Measurements from ENCODE around the gene ADCY6.
A peak's percentile ranks its signal among the peaks of the same experiment; 100 is the strongest.
"Not testable (repeated sequence)": the region's sequence is repeated elsewhere in the genome, so short reads cannot be mapped to it uniquely, and the experiment has no call there.

The ADCY6 gene

GRCh38 chr12:48728807-48729206, 60.1 kb downstream of the ADCY6 start:
- Histone ChIP-seq H3K9ac (ENCODE audit: low read depth, low read length) (no peak overlapping the region), H3K79me2 (ENCODE audit: insufficient read depth, low read length) (no peaks in the 10 kb centered on the region), H3K4me2 (ENCODE audit: insufficient read depth, low read length) (no peak overlapping the region), H3K27ac (ENCODE audit: low read length) (no peak overlapping the region), H4K20me1 (ENCODE audit: insufficient read depth, low read length) (no peaks in the 10 kb centered on the region), H3K27me3 (ENCODE audit: insufficient read depth, low read length, poor library complexity) (peaks cover 3% of the 10 kb centered on the region), H3K9me3 (ENCODE audit: insufficient read depth, low read length, severe bottlenecking) (no peaks in the 10 kb centered on the region), H2AFZ (ENCODE audit: low read depth, low read length) (no peak overlapping the region), H3K4me1 (ENCODE audit: insufficient read depth, low read length) (no peaks in the 10 kb centered on the region), H3K36me3 (ENCODE audit: insufficient read depth, low read length) (no peaks in the 10 kb centered on the region), H3K4me3 (ENCODE audit: low read depth in 1 of 2, low read length in 2 of 2) (no peak overlapping the region)
- DNase-seq (no peak), ATAC-seq (ENCODE audit: insufficient read depth, low read depth) (no peak)
- no peak for TF ChIP-seq CTCF (IDR thresholded peaks at IDR 0.05; ENCODE audit: borderline replicate concordance, extremely low read depth, low read length, poor library complexity, severe bottlenecking)
- TF ChIP-seq EZH2 (IDR thresholded peaks at IDR 0.05; ENCODE audit: borderline replicate concordance, low read depth, low read length, severe bottlenecking) = no peak

GRCh38 chr12:48720737-48721136, 68.2 kb downstream of the ADCY6 start:
- H3K79me2 ChIP-seq (ENCODE audit: insufficient read depth, low read length) = peaks cover 14% of the 10 kb centered on the region
- H3K27ac ChIP-seq (ENCODE audit: low read length); H3K4me1 ChIP-seq (ENCODE audit: insufficient read depth, low read length); H3K4me2 ChIP-seq (ENCODE audit: insufficient read depth, low read length); H3K9ac ChIP-seq (ENCODE audit: low read depth, low read length); H3K4me3 ChIP-seq (ENCODE audit: low read depth in 1 of 2, low read length in 2 of 2); H3K27me3 ChIP-seq (ENCODE audit: insufficient read depth, low read length, poor library complexity); ATAC-seq (ENCODE audit: insufficient read depth, low read depth); H3K36me3 ChIP-seq (ENCODE audit: insufficient read depth, low read length); H4K20me1 ChIP-seq (ENCODE audit: insufficient read depth, low read length); H2AFZ ChIP-seq (ENCODE audit: low read depth, low read length); DNase-seq; H3K9me3 ChIP-seq (ENCODE audit: insufficient read depth, low read length, severe bottlenecking): not testable (repeated sequence)

GRCh38 chr12:48720171-48720570, 68.7 kb downstream of the ADCY6 start:
- not testable (repeated sequence) for H2AFZ ChIP-seq (ENCODE audit: low read depth, low read length); H3K4me2 ChIP-seq (ENCODE audit: insufficient read depth, low read length); ATAC-seq (ENCODE audit: insufficient read depth, low read depth); H3K27me3 ChIP-seq (ENCODE audit: insufficient read depth, low read length, poor library complexity); H3K4me3 ChIP-seq (ENCODE audit: low read depth in 1 of 2, low read length in 2 of 2); H3K9ac ChIP-seq (ENCODE audit: low read depth, low read length); H3K9me3 ChIP-seq (ENCODE audit: insufficient read depth, low read length, severe bottlenecking); DNase-seq; H3K27ac ChIP-seq (ENCODE audit: low read length); H3K36me3 ChIP-seq (ENCODE audit: insufficient read depth, low read length)
- peaks cover 19% of the 10 kb centered on the region for H3K79me2 ChIP-seq (ENCODE audit: insufficient read depth, low read length)
- peaks cover 11% of the 10 kb centered on the region; the same call in 1 of the 2 replicates for H4K20me1 ChIP-seq (ENCODE audit: insufficient read depth, low read length)
- H3K4me1 ChIP-seq (ENCODE audit: insufficient read depth, low read length) = peaks cover 13% of the 10 kb centered on the region

- Histone ChIP-seq H4K20me1 (ENCODE audit: insufficient read depth, low read length) (peaks cover 22% of the 10 kb centered on the region; the same call in 1 of the 2 replicates), H2AFZ (ENCODE audit: low read depth, low read length) (peak overlapping the region; percentile 29; the same call in 1 of the 2 replicates), H3K36me3 (ENCODE audit: insufficient read depth, low read length) (peaks cover 19% of the 10 kb centered on the region), H3K4me1 (ENCODE audit: insufficient read depth, low read length) (peaks cover 25% of the 10 kb centered on the region), H3K79me2 (ENCODE audit: insufficient read depth, low read length) (peaks cover 31% of the 10 kb centered on the region)
- not testable (repeated sequence) for ATAC-seq (ENCODE audit: insufficient read depth, low read depth); H3K4me2 ChIP-seq (ENCODE audit: insufficient read depth, low read length); DNase-seq; H3K9ac ChIP-seq (ENCODE audit: low read depth, low read length); H3K27me3 ChIP-seq (ENCODE audit: insufficient read depth, low read length, poor library complexity); H3K4me3 ChIP-seq (ENCODE audit: low read depth in 1 of 2, low read length in 2 of 2); H3K27ac ChIP-seq (ENCODE audit: low read length); H3K9me3 ChIP-seq (ENCODE audit: insufficient read depth, low read length, severe bottlenecking)
Measured at GRCh38 chr12:48719002-48719401, 69.9 kb downstream of the ADCY6 start.

GRCh38 chr12:48717252-48717695, 71.6 kb downstream of the ADCY6 start:
- Histone ChIP-seq H3K27me3 (ENCODE audit: insufficient read depth, low read length, poor library complexity) (no peaks in the 10 kb centered on the region), H3K79me2 (ENCODE audit: insufficient read depth, low read length) (peaks cover 48% of the 10 kb centered on the region), H3K9ac (ENCODE audit: low read depth, low read length) (peak overlapping the region; percentile 67), H3K36me3 (ENCODE audit: insufficient read depth, low read length) (peaks cover 34% of the 10 kb centered on the region), H3K9me3 (ENCODE audit: insufficient read depth, low read length, severe bottlenecking) (peaks cover 7% of the 10 kb centered on the region), H3K4me1 (ENCODE audit: insufficient read depth, low read length) (peaks cover 38% of the 10 kb centered on the region), H2AFZ (ENCODE audit: low read depth, low read length) (peak overlapping the region; percentile 76), H3K4me2 (ENCODE audit: insufficient read depth, low read length) (peak overlapping the region; percentile 75), H3K4me3 (ENCODE audit: low read depth in 1 of 2, low read length in 2 of 2) (peak overlapping the region; percentile 40 to 92; a peak in 3 of 4 replicates), H3K27ac (ENCODE audit: low read length) (peak overlapping the region; percentile 76), H4K20me1 (ENCODE audit: insufficient read depth, low read length) (peaks cover 36% of the 10 kb centered on the region; the same call in 1 of the 2 replicates)
- ATAC-seq (ENCODE audit: insufficient read depth, low read depth) = no peak; the same call in 2 of the 3 replicates
- DNase-seq = no peak
- TF ChIP-seq EZH2 (IDR thresholded peaks at IDR 0.05; ENCODE audit: borderline replicate concordance, low read depth, low read length, severe bottlenecking) (no peak), CTCF (IDR thresholded peaks at IDR 0.05; ENCODE audit: borderline replicate concordance, extremely low read depth, low read length, poor library complexity, severe bottlenecking) (no peak)

All from DND-41 (cell line).